Upper lobe of right lung (tissue), 1 donor: ENCODE data around the gene ZNF789. TPM values are rescaled to one million over a fixed set of nuclear protein-coding genes. Genes with fewer than 3 reads are reported as not detected.

Source experiments
- ATAC-seq: fragments of 200-7000 bp; cut with Tn5 transposase; one replicate; pipeline ENCODE4 v1.9.1; 2020; ENCODE audit warnings: mild to moderate bottlenecking, moderate library complexity
- DNase-seq: peaks from one replicate; pipeline ENCODE4 v3.0.0-alpha.2; 2020
- H3K27ac ChIP-seq: fragments of 200-600 bp; one replicate; pipeline ENCODE4 v1.8.0; 2022
- H3K27me3 ChIP-seq: fragments of 200-600 bp; one replicate; pipeline ENCODE4 v1.8.0; 2022; ENCODE audit warnings: mild to moderate bottlenecking
- H3K36me3 ChIP-seq: fragments of 200-600 bp; one replicate; pipeline ENCODE4 v1.8.0; 2022
- H3K4me1 ChIP-seq: fragments of 200-600 bp; one replicate; pipeline ENCODE4 v1.8.0; 2022
- H3K4me3 ChIP-seq: fragments of 200-600 bp; one replicate; pipeline ENCODE4 v1.8.0; 2022; ENCODE audit warnings: mild to moderate bottlenecking
- H3K9me3 ChIP-seq: fragments of 200-600 bp; one replicate; pipeline ENCODE4 v1.8.0; 2022
- intact Hi-C: fragments of 100-400 bp; cut with DNase I; formaldehyde crosslinking; loops from one replicate; pipeline ENCODE4 v1.11.0; 2022
- total RNA-seq: library from RNA; stranded (reverse); fragmentation: NEBNext Ultra II Directional; extraction: Animal tissue kit (Norgen Biotek cat#: 25700); gene quantifications from one replicate; pipeline ENCODE4 v1.2.1, GENCODE V29; 2021
- TF ChIP-seq, protein P1 (sequence below): fragments of 200-600 bp; IDR thresholded peaks from one replicate; pipeline ENCODE4 v1.8.0; 2022; ENCODE audit warnings: antibody characterized with exemption
- donor health status: DM: no; HTN: yes; CAD: no; lungs with severe emphysema.

Gene ZNF789
- total RNA-seq, 1 donor from 2014 or later: 9.6 TPM

DNA sequence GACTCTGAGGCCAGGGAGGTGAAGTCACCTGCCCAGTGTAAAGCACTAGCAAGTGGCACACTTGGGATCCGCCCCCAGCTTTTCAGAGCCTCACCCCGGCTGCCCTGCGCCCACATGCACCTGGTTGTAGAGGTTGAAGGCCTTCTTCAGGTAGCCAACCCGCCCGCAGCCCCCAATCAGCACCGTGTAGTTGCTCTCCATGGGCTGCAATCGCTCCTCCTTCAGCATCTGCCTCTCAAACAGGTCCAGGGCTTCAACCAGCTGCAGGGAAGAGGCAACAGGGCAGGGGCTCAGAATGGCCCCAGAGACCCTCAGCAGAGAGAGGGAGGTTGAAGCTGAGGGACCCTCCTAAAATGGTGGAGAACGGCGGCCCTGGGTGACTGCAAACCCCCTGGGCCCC lies 39.5 kb upstream of the ZNF789 start:
- no peak for DNase-seq

GRCh38 chr7:99437946-99438572 lies 34.6 kb upstream of the ZNF789 start:
- H3K4me3 ChIP-seq: peak overlapping the region; percentile 99
- H3K27ac ChIP-seq: peak overlapping the region; percentile 85
- DNase-seq: no peak
- intact Hi-C loops: no loop called here
- peaks cover 26% of the 10 kb centered on the region for H3K36me3 ChIP-seq
- TF ChIP-seq, protein P1, sequence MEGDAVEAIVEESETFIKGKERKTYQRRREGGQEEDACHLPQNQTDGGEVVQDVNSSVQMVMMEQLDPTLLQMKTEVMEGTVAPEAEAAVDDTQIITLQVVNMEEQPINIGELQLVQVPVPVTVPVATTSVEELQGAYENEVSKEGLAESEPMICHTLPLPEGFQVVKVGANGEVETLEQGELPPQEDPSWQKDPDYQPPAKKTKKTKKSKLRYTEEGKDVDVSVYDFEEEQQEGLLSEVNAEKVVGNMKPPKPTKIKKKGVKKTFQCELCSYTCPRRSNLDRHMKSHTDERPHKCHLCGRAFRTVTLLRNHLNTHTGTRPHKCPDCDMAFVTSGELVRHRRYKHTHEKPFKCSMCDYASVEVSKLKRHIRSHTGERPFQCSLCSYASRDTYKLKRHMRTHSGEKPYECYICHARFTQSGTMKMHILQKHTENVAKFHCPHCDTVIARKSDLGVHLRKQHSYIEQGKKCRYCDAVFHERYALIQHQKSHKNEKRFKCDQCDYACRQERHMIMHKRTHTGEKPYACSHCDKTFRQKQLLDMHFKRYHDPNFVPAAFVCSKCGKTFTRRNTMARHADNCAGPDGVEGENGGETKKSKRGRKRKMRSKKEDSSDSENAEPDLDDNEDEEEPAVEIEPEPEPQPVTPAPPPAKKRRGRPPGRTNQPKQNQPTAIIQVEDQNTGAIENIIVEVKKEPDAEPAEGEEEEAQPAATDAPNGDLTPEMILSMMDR: no peak
- H3K4me1 ChIP-seq: peaks cover 24% of the 10 kb centered on the region
- peak; percentile 5 for ATAC-seq
- no peaks in the 10 kb centered on the region for H3K9me3 ChIP-seq
- no peaks in the 10 kb centered on the region for H3K27me3 ChIP-seq

More for the DNA sequence above, 39.5 kb upstream of the ZNF789 start:
- H3K4me3 ChIP-seq: no peak overlapping the region
- TF ChIP-seq, protein P1: no peak
- H3K27ac ChIP-seq: no peak overlapping the region
- peaks cover 61% of the 10 kb centered on the region for H3K36me3 ChIP-seq
- ATAC-seq: no peak
- H3K9me3 ChIP-seq: no peaks in the 10 kb centered on the region
- no peaks in the 10 kb centered on the region for H3K27me3 ChIP-seq
- intact Hi-C loops: no loop called here
- peaks cover 9% of the 10 kb centered on the region for H3K4me1 ChIP-seq

DNA sequence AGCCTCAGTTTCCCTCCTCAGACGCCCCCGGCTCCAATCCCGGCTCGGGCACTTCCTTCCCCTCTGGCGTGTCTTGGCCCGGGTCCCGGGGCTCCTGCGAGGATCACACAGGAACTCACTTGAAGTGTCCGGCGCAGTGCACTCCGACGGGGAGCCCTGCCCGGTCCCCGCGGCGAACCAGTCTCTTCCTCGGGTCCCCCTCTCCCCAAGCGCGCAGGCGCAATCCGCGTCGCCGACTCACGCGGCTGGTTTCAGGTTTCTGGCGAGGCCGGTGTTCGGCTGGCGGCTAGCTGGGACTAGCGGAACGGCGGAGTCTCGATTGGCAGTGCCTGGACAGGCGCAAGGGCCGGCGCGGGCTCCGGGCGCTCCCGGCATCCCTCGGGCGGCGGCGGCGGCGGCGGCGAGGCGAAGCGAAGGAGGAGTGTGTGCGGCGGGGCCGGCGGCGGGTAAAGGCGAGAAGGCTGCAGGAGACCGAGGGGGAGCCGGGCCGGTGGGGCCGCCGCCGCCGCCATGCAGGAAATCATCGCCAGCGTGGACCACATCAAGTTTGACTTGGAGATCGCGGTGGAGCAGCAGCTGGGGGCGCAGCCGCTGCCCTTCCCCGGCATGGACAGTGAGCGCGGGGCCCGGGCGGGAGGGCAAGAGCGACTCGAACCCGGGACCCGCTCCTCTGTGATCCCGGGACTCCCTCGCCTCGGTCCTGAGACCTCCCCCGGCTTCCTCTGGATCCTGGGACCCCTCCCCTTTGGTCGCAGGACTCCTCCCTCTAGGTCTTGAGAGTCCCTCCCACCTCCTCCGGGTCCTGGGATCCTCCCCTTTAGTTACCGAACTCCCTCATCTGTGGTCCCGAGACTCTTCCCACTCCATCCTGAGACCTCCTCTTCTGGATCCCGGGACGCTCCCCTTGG lies 33.9 kb upstream of the ZNF789 start, which contains the start of the genes CPSF4 and PTCD1:
CPSF4 (plus strand) TSS at position 371 of the 908 bp plus-strand sequence; CDS start at position 511, 140 bp downstream.
PTCD1 (minus strand) TSS at position 226 of the 908 bp plus-strand sequence. CDS start 3,556 bp downstream, outside the sequence.
- H3K27me3 ChIP-seq: no peaks in the 10 kb centered on the region
- ATAC-seq: peak; percentile 98
- H3K9me3 ChIP-seq: no peaks in the 10 kb centered on the region
- intact Hi-C loops: no loop called here
- H3K27ac ChIP-seq: peak within 1 kb of the TSS; percentile 85
- peak; percentile 98 for DNase-seq
- TF ChIP-seq, protein P1: no peak
- peak within 1 kb of the TSS; percentile 99 for H3K4me3 ChIP-seq
- peaks cover 24% of the 10 kb centered on the region for H3K4me1 ChIP-seq
- peaks cover 26% of the 10 kb centered on the region for H3K36me3 ChIP-seq

- Histone ChIP-seq H3K9me3 (no peaks in the 10 kb centered on the region), H3K4me1 (peaks cover 24% of the 10 kb centered on the region), H3K4me3 (peak overlapping the region; percentile 99), H3K27me3 (no peaks in the 10 kb centered on the region), H3K27ac (no peak overlapping the region), H3K36me3 (peaks cover 24% of the 10 kb centered on the region)
- DNase-seq: no peak
- intact Hi-C loops: no loop called here
- no peak for ATAC-seq
- TF ChIP-seq, protein P1: no peak
Observed at GRCh38 chr7:99440195-99440594, 32.5 kb upstream of the ZNF789 start.

DNA sequence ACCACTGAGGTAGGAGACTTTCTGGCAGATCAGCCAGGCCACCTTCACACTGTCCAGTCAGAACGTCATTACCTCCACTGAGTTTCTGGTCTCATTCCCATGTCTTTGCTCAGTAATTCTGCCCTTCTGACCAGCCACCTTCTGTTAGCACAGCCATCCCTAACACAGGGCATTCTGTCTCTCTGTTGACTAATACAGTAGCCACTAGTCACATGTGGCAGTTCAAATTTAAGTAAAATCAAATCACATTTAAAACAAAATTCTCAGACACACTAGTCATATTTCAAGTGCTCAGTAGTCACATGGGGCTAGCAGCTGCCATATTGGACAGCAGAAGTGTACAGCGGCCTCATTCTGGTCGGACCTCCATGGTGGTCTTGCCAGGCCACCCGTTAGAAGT lies 26.6 kb upstream of the ZNF789 start:
- no peak for ATAC-seq
- Histone ChIP-seq H3K4me3 (no peak overlapping the region), H3K9me3 (no peaks in the 10 kb centered on the region), H3K27ac (no peak overlapping the region), H3K27me3 (no peaks in the 10 kb centered on the region), H3K4me1 (peaks cover 3% of the 10 kb centered on the region), H3K36me3 (peaks cover 74% of the 10 kb centered on the region)
- intact Hi-C loops: no loop called here
- TF ChIP-seq, protein P1: no peak
- DNase-seq: no peak
